ENCODE results near the gene ITIH3. TPM values are rescaled to one million over a fixed set of nuclear protein-coding genes. Genes with fewer than 3 reads are reported as not detected.

The ITIH3 gene
- total RNA-seq, 1 donor from 2014 or later: 0.16 TPM

GRCh38 chr3:52784021-52784621, 10.5 kb upstream of the ITIH3 start:
- Mint-ChIP-seq H3K4me1 (ENCODE audit: low read depth, unreplicated experiment) (no peaks in the 10 kb centered on the region), H3K4me3 (ENCODE audit: unreplicated experiment) (no peak overlapping the region), H3K9me3 (ENCODE audit: unreplicated experiment) (peaks cover 5% of the 10 kb centered on the region), H3K27ac (ENCODE audit: unreplicated experiment) (no peak overlapping the region), H3K27me3 (ENCODE audit: low read depth, unreplicated experiment) (peaks cover 63% of the 10 kb centered on the region), H3K36me3 (ENCODE audit: low read depth, unreplicated experiment) (no peaks in the 10 kb centered on the region)
- Histone ChIP-seq H3K9me3 (ENCODE audit: insufficient read depth, low read depth, low read length) (no peaks in the 10 kb centered on the region), H3K79me2 (ENCODE audit: insufficient read depth, low read length) (no peaks in the 10 kb centered on the region), H4K20me1 (ENCODE audit: insufficient read depth, low read length) (no peaks in the 10 kb centered on the region), H3K27me3 (ENCODE audit: insufficient read depth, low read length) (peaks cover 15% of the 10 kb centered on the region), H3K4me1 (ENCODE audit: insufficient read depth, low read length) (no peaks in the 10 kb centered on the region), H3K4me2 (ENCODE audit: low read length) (no peak overlapping the region), H2AFZ (ENCODE audit: low read depth, low read length) (no peak overlapping the region), H3K27ac (ENCODE audit: low read depth, low read length) (no peak overlapping the region), H3K36me3 (ENCODE audit: insufficient read depth, low read length) (no peaks in the 10 kb centered on the region), H3K4me3 (ENCODE audit: insufficient read depth, low read depth, low read length) (no peak overlapping the region), H3K9ac (ENCODE audit: low read length) (no peak overlapping the region)
- no peak for FAIRE-seq
- TF ChIP-seq CTCF (IDR thresholded peaks at IDR 0.05; ENCODE audit: insufficient read depth, low read depth, low read length) (no peak), EZH2 (IDR thresholded peaks at IDR 0.05; ENCODE audit: insufficient read depth, low read length) (no peak)
- DNase-seq (ENCODE audit: low read depth): no peak

GRCh38 chr3:52784931-52785590, 9.5 kb upstream of the ITIH3 start:
- Histone ChIP-seq H3K27ac (ENCODE audit: low read depth, low read length) (no peak overlapping the region), H3K4me3 (ENCODE audit: insufficient read depth, low read depth, low read length) (no peak overlapping the region), H4K20me1 (ENCODE audit: insufficient read depth, low read length) (no peaks in the 10 kb centered on the region), H3K27me3 (ENCODE audit: insufficient read depth, low read length) (peaks cover 15% of the 10 kb centered on the region), H3K9ac (ENCODE audit: low read length) (no peak overlapping the region), H2AFZ (ENCODE audit: low read depth, low read length) (no peak overlapping the region), H3K4me2 (ENCODE audit: low read length) (no peak overlapping the region), H3K36me3 (ENCODE audit: insufficient read depth, low read length) (no peaks in the 10 kb centered on the region), H3K4me1 (ENCODE audit: insufficient read depth, low read length) (no peaks in the 10 kb centered on the region), H3K9me3 (ENCODE audit: insufficient read depth, low read depth, low read length) (no peaks in the 10 kb centered on the region), H3K79me2 (ENCODE audit: insufficient read depth, low read length) (no peaks in the 10 kb centered on the region)
- no peak for FAIRE-seq
- Mint-ChIP-seq H3K27ac (ENCODE audit: unreplicated experiment) (no peak overlapping the region), H3K4me1 (ENCODE audit: low read depth, unreplicated experiment) (no peaks in the 10 kb centered on the region), H3K9me3 (ENCODE audit: unreplicated experiment) (peaks cover 5% of the 10 kb centered on the region), H3K4me3 (ENCODE audit: unreplicated experiment) (no peak overlapping the region), H3K27me3 (ENCODE audit: low read depth, unreplicated experiment) (peaks cover 56% of the 10 kb centered on the region), H3K36me3 (ENCODE audit: low read depth, unreplicated experiment) (no peaks in the 10 kb centered on the region)
- no peak for DNase-seq (ENCODE audit: low read depth)
- TF ChIP-seq EZH2 (IDR thresholded peaks at IDR 0.05; ENCODE audit: insufficient read depth, low read length): no peak
- TF ChIP-seq CTCF (IDR thresholded peaks at IDR 0.05; ENCODE audit: insufficient read depth, low read depth, low read length): no peak
